ENCODE data around the gene STK39.

Gene STK39

GRCh38 chr2:167953776-167954175 is 293.6 kb downstream of the STK39 start:
- DNase-seq = no peak
- CTCF ChIA-PET = no interaction called here
- no CpG with 5 or more reads among the region's 3 CpGs for WGBS (ENCODE audit: insufficient coverage)

GRCh38 chr2:167950571-167950970 is 296.8 kb downstream of the STK39 start:
- CTCF ChIA-PET = no interaction called here
- H3K36me3 ChIP-seq (ENCODE audit: control insufficient read depth in 4 of 4, insufficient read depth in 4 of 4, low read length in 3 of 4) = peaks cover 0 to 1% (median 0%) of the 10 kb centered on the region in 4 experiments
- H3K27me3 ChIP-seq (replicated peaks in 2 of 5; ENCODE audit: control insufficient read depth in 4 of 5, insufficient read depth in 5 of 5, low read length in 4 of 5) = no peaks in the 10 kb centered on the region
- no peak overlapping the region for H3K27ac ChIP-seq (ENCODE audit: insufficient read depth in 1 of 2, low read depth in 1 of 2, low read length in 2 of 2, poor library complexity in 1 of 2, severe bottlenecking in 2 of 2)
- POLR2A ChIA-PET = no interaction called here
- no peak overlapping the region for H3K4me3 ChIP-seq (ENCODE audit: control insufficient read depth in 1 of 7, extremely low read depth in 1 of 7, insufficient read depth in 4 of 7, low read depth in 2 of 7, low read length in 6 of 7)
- no peaks in the 10 kb centered on the region for H3K4me1 ChIP-seq (ENCODE audit: control extremely low read depth in 1 of 4, control insufficient read depth in 4 of 4, insufficient read depth in 4 of 4, low read length in 3 of 4)
- peaks cover 0 to 4% (median 0%) of the 10 kb centered on the region in 5 experiments for H3K9me3 ChIP-seq (ENCODE audit: control extremely low read depth in 1 of 5, control insufficient read depth in 4 of 5, insufficient read depth in 2 of 5, low read depth in 1 of 5, low read length in 4 of 5)
- WGBS (ENCODE audit: insufficient coverage) = no CpG with 5 or more reads among the region's 2 CpGs
- no peak for DNase-seq

More at GRCh38 chr2:167953776-167954175, 293.6 kb downstream of the STK39 start:
- no peak overlapping the region for H3K27ac ChIP-seq (ENCODE audit: insufficient read depth in 1 of 2, low read depth in 1 of 2, low read length in 2 of 2, poor library complexity in 1 of 2, severe bottlenecking in 2 of 2)
- H3K9me3 ChIP-seq (ENCODE audit: control extremely low read depth in 1 of 5, control insufficient read depth in 4 of 5, insufficient read depth in 2 of 5, low read depth in 1 of 5, low read length in 4 of 5) = peaks cover 0 to 4% (median 0%) of the 10 kb centered on the region in 5 experiments
- no peaks in the 10 kb centered on the region for H3K4me1 ChIP-seq (ENCODE audit: control extremely low read depth in 1 of 4, control insufficient read depth in 4 of 4, insufficient read depth in 4 of 4, low read length in 3 of 4)
- H3K4me3 ChIP-seq (ENCODE audit: control insufficient read depth in 1 of 7, extremely low read depth in 1 of 7, insufficient read depth in 4 of 7, low read depth in 2 of 7, low read length in 6 of 7) = no peak overlapping the region
- H3K27me3 ChIP-seq (replicated peaks in 2 of 5; ENCODE audit: control insufficient read depth in 4 of 5, insufficient read depth in 5 of 5, low read length in 4 of 5) = no peaks in the 10 kb centered on the region
- POLR2A ChIA-PET = no interaction called here
- peaks cover 0 to 1% (median 0%) of the 10 kb centered on the region in 4 experiments for H3K36me3 ChIP-seq (ENCODE audit: control insufficient read depth in 4 of 4, insufficient read depth in 4 of 4, low read length in 3 of 4)

- ChIA-PET POLR2A (no interaction called here), CTCF (no interaction called here)
- H3K27me3 ChIP-seq (replicated peaks in 2 of 5; ENCODE audit: control insufficient read depth in 4 of 5, insufficient read depth in 5 of 5, low read length in 4 of 5) = no peaks in the 10 kb centered on the region
- no peaks in the 10 kb centered on the region for H3K36me3 ChIP-seq (ENCODE audit: control insufficient read depth in 4 of 4, insufficient read depth in 4 of 4, low read length in 3 of 4)
- no peaks in the 10 kb centered on the region for H3K4me1 ChIP-seq (ENCODE audit: control extremely low read depth in 1 of 4, control insufficient read depth in 4 of 4, insufficient read depth in 4 of 4, low read length in 3 of 4)
- H3K9me3 ChIP-seq (ENCODE audit: control extremely low read depth in 1 of 5, control insufficient read depth in 4 of 5, insufficient read depth in 2 of 5, low read depth in 1 of 5, low read length in 4 of 5) = no peaks in the 10 kb centered on the region
- WGBS (ENCODE audit: insufficient coverage) = 100% methylated on average over 2 of the region's 3 CpGs
- no peak overlapping the region for H3K4me3 ChIP-seq (ENCODE audit: control insufficient read depth in 1 of 7, extremely low read depth in 1 of 7, insufficient read depth in 4 of 7, low read depth in 2 of 7, low read length in 6 of 7)
- H3K27ac ChIP-seq (ENCODE audit: insufficient read depth in 1 of 2, low read depth in 1 of 2, low read length in 2 of 2, poor library complexity in 1 of 2, severe bottlenecking in 2 of 2) = no peak overlapping the region
- DNase-seq = no peak
These were observed 301.0 kb downstream of the STK39 start for GRCh38 chr2:167946441-167946841.

GRCh38 chr2:167945660-167946368 is 301.6 kb downstream of the STK39 start:
- no peak for DNase-seq
- ChIA-PET CTCF (interaction anchor here (0.6 kb wide), 1 partner anchor 172 kb away, joined by 3 read pairs; no protein-coding TSS in a partner anchor), POLR2A (no interaction called here)
- no peaks in the 10 kb centered on the region for H3K27me3 ChIP-seq (replicated peaks in 2 of 5; ENCODE audit: control insufficient read depth in 4 of 5, insufficient read depth in 5 of 5, low read length in 4 of 5)
- H3K9me3 ChIP-seq (ENCODE audit: control extremely low read depth in 1 of 5, control insufficient read depth in 4 of 5, insufficient read depth in 2 of 5, low read depth in 1 of 5, low read length in 4 of 5) = no peaks in the 10 kb centered on the region
- H3K36me3 ChIP-seq (ENCODE audit: control insufficient read depth in 4 of 4, insufficient read depth in 4 of 4, low read length in 3 of 4) = no peaks in the 10 kb centered on the region
- 100% methylated on average over 6 of the region's 10 CpGs for WGBS (ENCODE audit: insufficient coverage)
- H3K4me1 ChIP-seq (ENCODE audit: control extremely low read depth in 1 of 4, control insufficient read depth in 4 of 4, insufficient read depth in 4 of 4, low read length in 3 of 4) = no peaks in the 10 kb centered on the region
- no peak overlapping the region for H3K27ac ChIP-seq (ENCODE audit: insufficient read depth in 1 of 2, low read depth in 1 of 2, low read length in 2 of 2, poor library complexity in 1 of 2, severe bottlenecking in 2 of 2)
- no peak overlapping the region for H3K4me3 ChIP-seq (ENCODE audit: control insufficient read depth in 1 of 7, extremely low read depth in 1 of 7, insufficient read depth in 4 of 7, low read depth in 2 of 7, low read length in 6 of 7)

- Histone ChIP-seq H3K36me3 (ENCODE audit: control insufficient read depth in 4 of 4, insufficient read depth in 4 of 4, low read length in 3 of 4) (no peaks in the 10 kb centered on the region), H3K9me3 (ENCODE audit: control extremely low read depth in 1 of 5, control insufficient read depth in 4 of 5, insufficient read depth in 2 of 5, low read depth in 1 of 5, low read length in 4 of 5) (no peaks in the 10 kb centered on the region), H3K27ac (ENCODE audit: insufficient read depth in 1 of 2, low read depth in 1 of 2, low read length in 2 of 2, poor library complexity in 1 of 2, severe bottlenecking in 2 of 2) (no peak overlapping the region), H3K4me3 (ENCODE audit: control insufficient read depth in 1 of 7, extremely low read depth in 1 of 7, insufficient read depth in 4 of 7, low read depth in 2 of 7, low read length in 6 of 7) (no peak overlapping the region), H3K27me3 (replicated peaks in 2 of 5; ENCODE audit: control insufficient read depth in 4 of 5, insufficient read depth in 5 of 5, low read length in 4 of 5) (no peaks in the 10 kb centered on the region), H3K4me1 (ENCODE audit: control extremely low read depth in 1 of 4, control insufficient read depth in 4 of 4, insufficient read depth in 4 of 4, low read length in 3 of 4) (no peaks in the 10 kb centered on the region)
- DNase-seq = no peak
- WGBS (ENCODE audit: insufficient coverage) = 100% methylated on average over 3 of the region's 8 CpGs
- CTCF ChIA-PET = interaction anchor here (0.6 kb wide), 1 partner anchor 173 kb away, joined by 3 read pairs; no protein-coding TSS in a partner anchor
- POLR2A ChIA-PET = no interaction called here
These were observed 302.4 kb downstream of the STK39 start for GRCh38 chr2:167944825-167945659.

GRCh38 chr2:167943897-167944296 is 303.5 kb downstream of the STK39 start:
- CTCF ChIA-PET = no interaction called here
- no peak overlapping the region for H3K27ac ChIP-seq (ENCODE audit: insufficient read depth in 1 of 2, low read depth in 1 of 2, low read length in 2 of 2, poor library complexity in 1 of 2, severe bottlenecking in 2 of 2)
- DNase-seq = no peak

GRCh38 chr2:167943368-167943767 is 304.0 kb downstream of the STK39 start:
- POLR2A ChIA-PET = no interaction called here
- CTCF ChIA-PET = no interaction called here
- Histone ChIP-seq H3K4me3 (ENCODE audit: control insufficient read depth in 1 of 7, extremely low read depth in 1 of 7, insufficient read depth in 4 of 7, low read depth in 2 of 7, low read length in 6 of 7) (no peak overlapping the region), H3K27ac (ENCODE audit: insufficient read depth in 1 of 2, low read depth in 1 of 2, low read length in 2 of 2, poor library complexity in 1 of 2, severe bottlenecking in 2 of 2) (no peak overlapping the region), H3K9me3 (ENCODE audit: control extremely low read depth in 1 of 5, control insufficient read depth in 4 of 5, insufficient read depth in 2 of 5, low read depth in 1 of 5, low read length in 4 of 5) (no peaks in the 10 kb centered on the region), H3K36me3 (ENCODE audit: control insufficient read depth in 4 of 4, insufficient read depth in 4 of 4, low read length in 3 of 4) (no peaks in the 10 kb centered on the region), H3K4me1 (ENCODE audit: control extremely low read depth in 1 of 4, control insufficient read depth in 4 of 4, insufficient read depth in 4 of 4, low read length in 3 of 4) (no peaks in the 10 kb centered on the region), H3K27me3 (replicated peaks in 2 of 5; ENCODE audit: control insufficient read depth in 4 of 5, insufficient read depth in 5 of 5, low read length in 4 of 5) (no peaks in the 10 kb centered on the region)
- WGBS (ENCODE audit: insufficient coverage) = no CpG with 5 or more reads among the region's 1 CpG
- DNase-seq = no peak

More at GRCh38 chr2:167943897-167944296, 303.5 kb downstream of the STK39 start:
- Histone ChIP-seq H3K27me3 (replicated peaks in 2 of 5; ENCODE audit: control insufficient read depth in 4 of 5, insufficient read depth in 5 of 5, low read length in 4 of 5) (no peaks in the 10 kb centered on the region), H3K36me3 (ENCODE audit: control insufficient read depth in 4 of 4, insufficient read depth in 4 of 4, low read length in 3 of 4) (no peaks in the 10 kb centered on the region), H3K4me3 (ENCODE audit: control insufficient read depth in 1 of 7, extremely low read depth in 1 of 7, insufficient read depth in 4 of 7, low read depth in 2 of 7, low read length in 6 of 7) (no peak overlapping the region), H3K9me3 (ENCODE audit: control extremely low read depth in 1 of 5, control insufficient read depth in 4 of 5, insufficient read depth in 2 of 5, low read depth in 1 of 5, low read length in 4 of 5) (no peaks in the 10 kb centered on the region), H3K4me1 (ENCODE audit: control extremely low read depth in 1 of 4, control insufficient read depth in 4 of 4, insufficient read depth in 4 of 4, low read length in 3 of 4) (no peaks in the 10 kb centered on the region)
- WGBS (ENCODE audit: insufficient coverage) = no CpG with 5 or more reads among the region's 1 CpG
- POLR2A ChIA-PET = no interaction called here

Data from common myeloid progenitor, CD34-positive (primary cell).